ENCODE results near the gene SIDT1.

SIDT1 gene

GRCh38 chr3:113594066-113594465 is 61.7 kb downstream of the SIDT1 start:
- in situ Hi-C loops (cut with HindIII; ENCODE audit: low sequenced_read_pairs), result no loop called here
- TF ChIP-seq, protein P1, sequence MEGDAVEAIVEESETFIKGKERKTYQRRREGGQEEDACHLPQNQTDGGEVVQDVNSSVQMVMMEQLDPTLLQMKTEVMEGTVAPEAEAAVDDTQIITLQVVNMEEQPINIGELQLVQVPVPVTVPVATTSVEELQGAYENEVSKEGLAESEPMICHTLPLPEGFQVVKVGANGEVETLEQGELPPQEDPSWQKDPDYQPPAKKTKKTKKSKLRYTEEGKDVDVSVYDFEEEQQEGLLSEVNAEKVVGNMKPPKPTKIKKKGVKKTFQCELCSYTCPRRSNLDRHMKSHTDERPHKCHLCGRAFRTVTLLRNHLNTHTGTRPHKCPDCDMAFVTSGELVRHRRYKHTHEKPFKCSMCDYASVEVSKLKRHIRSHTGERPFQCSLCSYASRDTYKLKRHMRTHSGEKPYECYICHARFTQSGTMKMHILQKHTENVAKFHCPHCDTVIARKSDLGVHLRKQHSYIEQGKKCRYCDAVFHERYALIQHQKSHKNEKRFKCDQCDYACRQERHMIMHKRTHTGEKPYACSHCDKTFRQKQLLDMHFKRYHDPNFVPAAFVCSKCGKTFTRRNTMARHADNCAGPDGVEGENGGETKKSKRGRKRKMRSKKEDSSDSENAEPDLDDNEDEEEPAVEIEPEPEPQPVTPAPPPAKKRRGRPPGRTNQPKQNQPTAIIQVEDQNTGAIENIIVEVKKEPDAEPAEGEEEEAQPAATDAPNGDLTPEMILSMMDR (IDR thresholded peaks at IDR 0.05; ENCODE audit: low read depth, low read length), result no peak
- DNase-seq (ENCODE audit: low read depth, low spot score), result no peak
- no peak overlapping the region for H3K4me3 ChIP-seq (ENCODE audit: low read depth, low read length)

DNA sequence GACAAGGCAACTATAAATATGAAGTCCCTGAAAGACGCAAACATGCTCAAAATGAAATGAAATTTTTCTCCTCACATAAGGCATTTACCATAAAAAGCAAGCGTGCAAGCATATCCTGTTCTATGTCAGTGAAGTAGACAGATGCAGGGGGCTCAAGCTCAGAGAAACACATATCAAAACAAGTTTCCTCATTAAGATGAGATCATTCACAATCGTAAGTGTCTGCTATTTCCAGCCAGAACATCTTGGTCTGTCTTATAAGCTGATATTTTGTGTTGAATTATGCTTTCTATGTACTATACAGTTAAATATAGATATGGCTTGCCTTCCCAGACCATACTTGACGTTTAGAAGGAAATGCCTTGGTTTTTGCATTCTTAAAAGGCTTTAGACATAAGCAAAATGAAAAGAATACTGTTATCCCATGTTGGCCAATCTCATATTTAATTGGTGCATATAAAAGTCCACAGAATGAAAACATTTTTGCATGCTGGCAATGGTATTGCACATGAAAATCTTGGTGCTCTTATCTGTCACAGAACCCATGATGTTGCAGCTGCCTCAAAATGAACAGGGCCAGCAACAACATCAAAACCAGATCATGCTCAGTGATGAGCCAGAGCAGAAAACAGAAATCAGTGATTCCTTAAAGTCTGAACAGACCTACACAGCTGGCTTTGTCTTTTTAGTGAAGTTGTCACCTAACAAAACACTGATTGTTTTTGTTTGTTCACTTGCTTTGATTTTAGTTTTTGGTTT is 65.4 kb downstream of the SIDT1 start:
- TF ChIP-seq, protein P1 (IDR thresholded peaks at IDR 0.05; ENCODE audit: low read depth, low read length), result no peak
- in situ Hi-C loops (cut with HindIII; ENCODE audit: low sequenced_read_pairs), result no loop called here
- DNase-seq (ENCODE audit: low read depth, low spot score), result no peak
- H3K4me3 ChIP-seq (ENCODE audit: low read depth, low read length), result no peak overlapping the region

DNA sequence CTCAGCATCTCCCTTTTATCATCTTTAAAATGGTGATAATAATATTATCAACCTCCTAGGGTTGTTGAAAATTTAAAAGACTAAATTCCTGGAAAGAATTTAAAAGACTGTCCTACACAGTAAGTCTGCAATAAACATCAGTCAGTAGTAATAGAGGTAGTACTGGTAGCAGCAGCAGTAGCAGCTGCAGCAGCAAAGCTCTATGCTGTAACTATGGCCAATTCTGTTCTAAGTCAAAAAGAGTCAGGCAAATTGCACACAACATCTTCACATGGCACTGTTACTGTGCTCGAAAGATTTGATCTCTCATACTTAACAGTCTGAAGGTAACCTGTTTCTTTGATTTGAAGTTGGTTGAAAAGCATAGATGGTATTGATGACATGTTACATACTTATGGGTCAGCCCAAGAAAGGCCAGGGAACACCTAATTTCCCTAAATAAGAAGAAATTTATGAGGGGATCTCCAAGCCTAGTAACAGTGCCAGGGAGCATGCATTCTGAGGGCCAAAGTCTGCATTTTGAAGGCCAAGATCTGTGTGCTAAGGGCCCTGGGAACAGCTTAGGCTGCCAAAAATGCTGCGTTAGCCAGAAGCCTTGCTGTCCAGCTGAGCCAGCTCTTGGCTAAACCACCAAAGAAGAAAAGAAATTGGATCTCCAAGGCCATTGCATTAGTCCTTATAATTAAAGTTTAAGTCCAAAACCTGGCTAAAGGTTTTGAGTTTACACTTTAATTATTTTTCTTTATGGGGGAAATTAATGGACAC is 68.2 kb downstream of the SIDT1 start:
- TF ChIP-seq, protein P1 (IDR thresholded peaks at IDR 0.05; ENCODE audit: low read depth, low read length), result no peak
- in situ Hi-C loops (cut with HindIII; ENCODE audit: low sequenced_read_pairs), result no loop called here
- DNase-seq (ENCODE audit: low read depth, low spot score), result no peak
- H3K4me3 ChIP-seq (ENCODE audit: low read depth, low read length), result no peak overlapping the region

DNA sequence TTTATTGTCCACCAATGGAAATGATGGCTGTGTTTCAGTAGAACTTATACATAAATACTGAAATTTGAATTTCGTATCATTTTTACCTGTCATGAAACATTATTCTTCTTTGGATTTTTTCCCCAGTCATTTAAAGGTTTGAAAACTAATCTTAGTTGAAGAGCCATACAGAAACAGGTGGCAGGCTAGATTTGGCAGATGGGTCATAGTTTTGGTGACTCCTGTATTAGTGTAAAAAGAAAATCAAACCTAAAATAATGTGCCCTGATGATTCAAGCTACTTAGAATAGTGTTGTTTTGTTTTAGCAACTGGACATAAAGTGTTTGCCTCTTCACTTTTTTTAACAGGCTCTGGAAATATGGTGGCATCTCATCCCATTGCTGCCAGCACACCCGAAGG is 68.9 kb downstream of the SIDT1 start:
- no peak overlapping the region for H3K4me3 ChIP-seq (ENCODE audit: low read depth, low read length)
- TF ChIP-seq, protein P1 (IDR thresholded peaks at IDR 0.05; ENCODE audit: low read depth, low read length), result no peak
- in situ Hi-C loops (cut with HindIII; ENCODE audit: low sequenced_read_pairs), result no loop called here
- DNase-seq (ENCODE audit: low read depth, low spot score), result no peak

DNA sequence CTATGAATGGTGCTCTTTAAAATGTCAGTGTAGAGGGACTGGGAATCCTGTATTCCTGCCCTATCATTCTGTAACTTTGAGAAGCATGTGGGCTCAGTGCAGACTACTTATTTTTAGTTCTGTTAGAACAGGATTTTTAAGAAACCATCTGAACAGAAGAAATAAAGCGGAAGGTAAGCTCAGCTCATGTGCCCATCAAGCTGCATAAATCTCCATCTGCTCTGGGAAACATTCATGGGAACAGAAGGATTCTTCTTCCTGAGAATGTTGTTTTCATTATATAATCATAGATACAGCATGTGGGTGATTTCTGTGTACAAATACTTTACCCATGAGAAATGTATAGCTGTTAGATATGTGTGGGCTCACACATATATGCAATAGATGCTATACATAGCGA is 69.9 kb downstream of the SIDT1 start:
- no peak overlapping the region for H3K4me3 ChIP-seq (ENCODE audit: low read depth, low read length)
- TF ChIP-seq, protein P1 (IDR thresholded peaks at IDR 0.05; ENCODE audit: low read depth, low read length), result no peak
- in situ Hi-C loops (cut with HindIII; ENCODE audit: low sequenced_read_pairs), result no loop called here
- no peak for DNase-seq (ENCODE audit: low read depth, low spot score)

GRCh38 chr3:113602836-113603235 is 70.5 kb downstream of the SIDT1 start:
- in situ Hi-C loops (cut with HindIII; ENCODE audit: low sequenced_read_pairs), result no loop called here
- TF ChIP-seq, protein P1 (IDR thresholded peaks at IDR 0.05; ENCODE audit: low read depth, low read length), result no peak

More at GRCh38 chr3:113602836-113603235, 70.5 kb downstream of the SIDT1 start:
- no peak for DNase-seq (ENCODE audit: low read depth, low spot score)
- H3K4me3 ChIP-seq (ENCODE audit: low read depth, low read length), result no peak overlapping the region

All from astrocyte of the spinal cord (primary cell).